HG02884 (cell line): ENCODE data around the gene CHADL.
"Not testable (repeated sequence)": the region's sequence is repeated elsewhere in the genome, so short reads cannot be mapped to it uniquely, and the experiment has no call there.

Experiments used
- ATAC-seq: cut with Tn5 transposase; IDR thresholded peaks from one replicate; pipeline ENCODE4 v1.9.1; 2021; ENCODE audit warnings: mild to moderate bottlenecking, moderate library complexity; ENCODE audit not compliant: unreplicated experiment

Gene CHADL

DNA sequence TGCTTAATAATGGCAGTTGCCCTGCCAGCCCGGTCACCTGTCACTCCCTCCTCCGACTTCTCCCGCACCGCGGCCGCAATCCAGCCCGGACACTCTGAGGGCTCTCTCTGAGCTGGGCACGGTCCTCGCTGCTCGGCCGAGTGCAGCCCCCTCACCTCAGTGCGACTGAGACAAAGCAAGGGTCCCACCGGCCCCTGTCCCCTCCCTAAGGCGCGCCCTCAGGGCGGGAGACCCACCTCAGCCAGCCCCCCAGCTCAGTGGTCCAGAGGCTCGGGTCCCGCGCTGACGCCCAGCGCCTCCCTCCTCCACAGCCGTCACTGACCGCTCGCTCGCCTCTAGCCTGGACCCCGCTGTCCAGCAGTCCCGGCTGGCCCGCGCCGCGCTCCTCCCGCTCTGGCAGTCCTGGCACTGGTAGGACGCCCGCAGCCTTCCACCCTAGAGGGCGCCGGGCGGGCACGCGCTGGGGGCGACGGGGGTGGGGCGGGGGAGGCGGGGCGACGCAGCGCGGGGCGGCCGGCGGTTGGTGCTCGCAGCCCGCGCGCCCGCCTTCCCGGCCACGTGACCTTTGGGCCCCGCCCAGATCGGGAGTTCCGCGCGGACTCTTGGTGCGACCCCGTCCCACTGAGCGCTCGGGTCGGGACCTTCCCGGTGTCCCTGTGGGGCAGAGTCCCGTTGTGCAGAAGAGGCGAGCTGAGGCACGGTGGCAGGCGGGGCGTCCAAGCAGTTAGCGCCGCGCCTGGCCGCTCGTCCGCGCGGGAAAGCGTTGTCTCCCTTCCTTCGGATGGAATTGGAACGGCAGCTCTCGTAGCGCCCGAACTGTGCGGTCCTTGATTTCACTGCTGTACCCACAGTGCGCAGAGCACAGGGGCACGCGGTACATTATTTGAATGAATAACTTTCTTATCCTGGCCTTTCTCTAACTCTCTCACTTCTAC is 43.4 kb downstream of the CHADL start:
- peak; percentile 47 for ATAC-seq

DNA sequence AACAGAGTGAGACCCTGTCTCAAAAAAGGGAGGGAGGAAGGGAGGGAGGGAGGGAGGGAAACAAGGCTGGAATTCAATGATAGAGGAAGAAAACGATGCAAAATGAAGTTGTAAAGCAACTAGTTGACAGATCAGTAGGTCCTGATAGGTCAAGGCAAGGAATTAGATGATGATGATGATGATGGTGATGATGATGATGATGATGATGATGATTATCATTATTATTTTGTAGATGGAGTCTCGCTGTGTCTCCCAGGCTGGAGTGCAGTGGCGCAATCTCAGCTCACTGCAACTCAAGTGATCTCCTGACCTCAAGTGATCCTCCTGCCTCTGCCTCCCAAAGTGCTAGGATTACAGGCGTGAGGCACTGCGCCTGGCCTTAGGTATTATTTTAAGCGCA is 46.9 kb downstream of the CHADL start:
- no peak for ATAC-seq

DNA sequence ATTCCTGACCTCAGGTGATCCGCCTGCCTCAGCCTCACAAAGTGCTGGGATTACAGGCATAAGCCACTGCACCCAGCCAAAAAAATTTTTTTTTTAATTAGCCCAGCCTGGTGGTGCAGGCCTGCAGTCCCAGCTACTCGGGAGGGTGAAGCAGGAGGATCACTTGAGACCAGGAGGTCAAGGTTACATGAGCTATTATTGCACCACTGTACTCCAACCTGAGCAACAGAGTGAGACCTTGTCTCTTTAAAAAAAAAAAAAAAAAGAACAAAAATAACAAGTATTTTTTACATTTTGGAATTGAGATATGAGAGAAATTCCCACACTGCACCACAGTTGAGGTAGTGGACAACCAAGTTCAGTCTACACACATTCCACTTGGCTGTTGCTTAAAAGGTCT is 49.3 kb downstream of the CHADL start:
- no peak for ATAC-seq

DNA sequence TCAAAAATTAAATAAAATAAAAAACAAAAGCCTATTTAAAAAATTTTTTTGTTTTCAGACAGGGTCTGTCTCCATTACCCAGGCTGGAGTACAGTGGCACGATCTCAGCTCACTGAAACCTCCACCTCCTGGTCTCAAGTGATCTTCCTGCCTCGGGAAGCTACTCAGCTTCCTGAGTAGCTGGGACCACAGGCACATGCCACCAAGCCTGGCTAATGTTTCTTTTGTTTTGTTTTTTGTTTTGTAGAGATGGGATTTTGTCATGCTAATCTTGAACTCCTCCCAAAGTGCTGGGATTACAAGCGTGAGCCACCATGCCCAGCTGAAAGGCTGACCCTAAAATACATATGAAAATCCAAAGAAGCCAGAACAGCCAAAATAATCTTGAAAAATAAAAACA is 56.1 kb downstream of the CHADL start:
- ATAC-seq, result no peak

DNA sequence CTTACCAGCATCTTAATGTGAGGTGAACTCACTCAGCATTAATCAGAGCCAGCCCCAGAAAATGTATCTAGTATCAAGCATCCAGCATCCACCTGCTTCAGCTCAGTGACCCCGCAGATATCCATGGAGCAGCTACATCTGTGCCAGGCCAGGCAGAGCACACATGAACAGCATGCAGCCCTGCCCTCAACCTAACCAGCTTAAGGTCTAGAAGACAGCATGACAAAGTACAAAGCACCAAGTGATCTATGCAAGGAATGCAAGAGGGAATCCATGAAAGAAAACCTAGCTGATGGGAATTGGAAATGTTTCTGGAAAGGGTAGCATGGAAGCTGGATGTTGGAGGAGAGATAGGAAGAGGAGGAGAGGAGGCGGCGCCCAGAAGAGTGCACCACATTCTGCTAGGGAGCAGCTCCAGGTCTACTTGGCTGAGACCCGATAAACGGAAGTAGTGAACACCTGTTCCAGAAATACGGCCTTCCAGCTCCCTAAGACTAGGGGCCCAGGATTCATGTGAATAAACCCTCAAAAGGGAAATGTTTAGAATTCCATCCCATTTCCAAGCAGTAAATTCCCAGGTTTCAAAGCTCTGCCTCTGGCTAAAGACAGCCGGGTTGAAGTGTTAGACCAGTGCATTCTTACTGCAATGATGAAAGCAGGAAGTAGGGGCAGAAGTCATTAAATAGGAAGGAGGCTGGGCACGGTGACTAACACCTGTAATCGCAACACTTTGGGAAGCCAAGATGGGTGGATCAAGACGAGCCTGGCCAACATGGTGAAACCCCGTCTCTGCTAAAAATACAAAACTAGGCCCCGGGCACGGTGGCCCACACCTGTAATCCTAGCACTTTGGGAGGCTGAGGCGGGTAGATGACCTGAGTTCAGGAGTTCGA is 59.1 kb downstream of the CHADL start:
- no peak for ATAC-seq

DNA sequence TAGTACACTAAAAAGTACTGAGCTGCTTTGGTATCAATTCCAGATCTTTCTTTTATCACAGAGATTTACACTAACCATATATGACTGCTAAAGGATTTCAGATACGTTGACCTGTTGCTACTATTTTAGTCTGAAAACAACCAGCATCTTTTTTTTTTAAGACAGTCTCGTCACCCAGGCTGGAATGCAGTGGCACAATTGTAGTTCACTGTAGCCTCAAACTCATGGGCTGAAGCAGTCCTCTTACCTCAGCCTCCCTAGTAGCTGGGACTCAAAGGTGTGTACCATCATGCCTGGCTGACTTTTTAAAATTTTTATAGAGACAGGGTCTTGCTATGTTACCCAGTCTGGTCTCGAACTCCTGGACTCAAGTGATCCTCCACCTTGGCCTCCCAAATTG is 59.8 kb downstream of the CHADL start:
- no peak for ATAC-seq

DNA sequence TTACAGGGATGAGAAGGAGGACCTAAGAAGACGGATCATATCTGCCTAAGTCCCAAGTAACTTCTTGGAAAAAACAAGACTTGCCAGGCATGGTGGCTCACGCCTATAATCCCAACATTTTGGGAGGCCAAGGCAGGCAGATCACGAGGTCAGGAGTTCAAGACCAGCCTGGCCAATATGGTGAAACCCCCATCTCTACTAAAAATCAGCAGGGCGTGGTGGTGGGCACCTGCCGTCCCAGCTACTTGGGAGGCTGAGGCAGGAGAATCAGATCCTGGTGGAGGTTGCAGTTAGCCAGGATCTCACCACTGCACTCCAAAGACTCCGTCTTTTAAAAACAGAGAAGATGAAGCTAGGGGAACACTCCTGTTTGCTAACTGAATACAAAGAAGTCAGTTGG is 60.4 kb downstream of the CHADL start:
- ATAC-seq, result not testable (repeated sequence)
